Dedifferentiated amniotic fluid mesenchymal stem cell (primary cell): ENCODE data around the gene IGSF11.

ENCODE experiments used
- DNase-seq: peaks from one replicate; pipeline ENCODE4 v3.0.0-alpha.2; 2016; ENCODE audit errors: extremely low spot score

Gene IGSF11

DNA sequence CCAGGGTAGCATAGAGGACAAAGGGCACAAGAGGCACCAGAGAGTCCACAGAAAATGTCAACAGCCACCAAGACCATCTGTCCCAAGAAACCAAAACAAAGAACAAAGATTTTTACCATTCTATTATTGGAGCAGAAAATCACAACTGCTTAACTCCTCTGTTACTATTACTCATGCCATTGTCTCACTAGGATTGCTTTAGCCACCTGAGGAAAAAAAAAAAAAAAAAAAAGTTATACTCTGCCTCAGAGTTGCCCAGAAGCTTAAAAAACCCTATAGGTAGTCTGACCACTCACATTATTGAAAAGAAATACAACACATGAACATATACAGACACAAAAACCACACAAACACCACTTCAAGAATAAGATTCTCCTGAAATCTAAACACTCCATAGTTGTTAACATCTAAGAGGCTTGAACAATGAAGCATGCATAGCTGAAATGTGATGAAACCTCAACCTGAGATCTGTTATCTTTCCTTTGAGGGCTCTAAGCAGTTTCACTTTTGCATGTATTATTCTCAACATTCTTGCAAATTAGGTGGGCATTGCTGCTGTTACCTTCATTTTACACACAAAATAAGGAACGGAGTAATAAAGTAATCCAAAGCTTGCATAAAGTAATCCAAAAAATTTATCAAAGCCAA is 85.4 kb downstream of the IGSF11 start:
- DNase-seq: no peak

DNA sequence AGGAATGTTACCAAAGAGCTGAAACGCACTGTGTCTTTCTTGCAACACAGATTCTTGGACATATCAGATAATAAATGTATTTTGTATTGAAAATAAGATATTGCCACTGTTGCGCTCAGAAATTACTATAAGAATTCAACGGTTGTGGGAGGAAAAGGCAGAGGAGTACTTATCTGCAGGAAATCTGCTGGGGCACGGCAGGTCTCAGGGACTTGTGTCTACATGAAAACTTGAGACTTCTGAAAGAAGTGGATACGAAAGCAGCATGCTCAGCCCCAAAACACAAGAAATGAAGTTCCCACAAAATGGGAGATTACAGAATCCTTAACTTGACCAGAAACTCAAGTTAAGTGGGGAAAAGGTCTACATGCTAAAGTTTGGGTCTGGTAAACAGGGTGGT is 86.5 kb downstream of the IGSF11 start:
- no peak for DNase-seq

DNA sequence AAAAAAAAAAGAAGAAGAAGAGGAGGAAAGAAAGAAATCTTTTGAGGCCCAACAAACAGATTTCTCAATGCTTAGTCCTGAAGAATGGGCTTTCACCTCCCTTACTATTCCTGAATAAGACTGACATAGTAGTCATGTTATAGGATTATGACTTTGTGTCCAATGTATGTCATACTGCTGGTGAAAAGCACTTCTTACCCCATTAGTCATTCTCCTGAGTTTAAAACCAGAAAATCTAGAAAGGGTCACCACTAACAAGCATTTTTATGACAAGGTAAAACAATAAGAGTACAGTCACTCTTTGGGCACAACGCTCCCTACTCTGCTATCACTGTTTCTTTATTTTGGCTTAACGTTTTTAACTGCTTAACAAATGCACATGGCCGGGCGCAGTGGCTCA is 88.2 kb downstream of the IGSF11 start:
- DNase-seq: no peak

GRCh38 chr3:118945834-118946233 is 88.8 kb downstream of the IGSF11 start:
- no peak for DNase-seq

DNA sequence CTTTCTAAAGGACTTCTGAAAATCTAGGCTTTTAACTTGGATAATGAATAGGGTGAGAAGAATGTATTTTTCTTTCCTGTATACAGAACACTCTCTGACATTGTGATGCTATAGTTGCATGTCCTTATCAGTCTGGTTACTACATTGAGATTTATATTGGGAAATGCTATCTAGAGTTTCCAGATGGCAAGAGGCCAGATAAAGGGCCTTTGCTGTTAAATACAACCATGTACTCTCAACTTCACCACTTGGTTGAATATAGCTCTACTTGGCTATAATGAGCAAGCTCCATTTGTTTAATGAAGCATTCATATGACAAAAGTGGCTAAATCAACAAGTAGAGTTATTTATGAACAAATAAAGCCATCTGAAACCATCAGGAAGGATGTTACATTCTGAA is 91.0 kb downstream of the IGSF11 start:
- no peak for DNase-seq

- no peak for DNase-seq
These were observed 92.0 kb downstream of the IGSF11 start for GRCh38 chr3:118942671-118943070.

DNA sequence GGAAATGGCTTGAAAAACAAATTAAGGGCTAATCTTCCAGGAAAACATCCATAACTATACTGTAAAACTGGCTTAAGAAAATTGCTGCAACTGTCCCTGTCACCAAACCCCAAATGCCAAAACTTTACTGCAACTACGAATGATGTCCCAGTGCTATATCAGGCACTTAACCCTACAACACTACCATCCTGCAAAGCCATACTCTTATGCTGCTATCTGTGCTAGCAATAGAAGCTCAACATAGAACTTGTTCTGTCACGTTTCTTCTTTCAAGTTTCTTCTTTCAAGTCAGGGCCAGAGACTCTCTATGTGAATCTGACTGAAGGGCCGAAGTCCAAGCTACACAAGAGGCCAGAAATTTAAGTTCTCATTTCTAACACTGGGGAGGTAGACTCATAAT is 92.5 kb downstream of the IGSF11 start:
- no peak for DNase-seq

DNA sequence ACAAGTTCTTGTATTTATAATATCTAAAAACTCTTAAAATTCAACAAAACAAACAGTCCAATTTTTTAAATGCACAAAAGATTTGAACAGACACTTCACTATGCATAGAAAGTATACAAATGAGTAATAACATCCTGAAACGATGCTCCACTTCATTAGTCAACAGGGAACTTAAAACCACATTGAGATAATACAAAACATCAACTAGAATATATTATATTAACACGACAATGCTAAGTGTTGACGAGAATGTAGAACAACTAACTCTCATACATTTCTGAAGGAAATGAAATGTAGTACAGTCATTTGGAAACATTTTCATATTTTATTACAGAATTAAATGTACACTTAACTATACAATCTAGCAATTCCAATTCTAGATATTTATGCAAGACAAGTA is 93.4 kb downstream of the IGSF11 start:
- DNase-seq: no peak

- DNase-seq: no peak
These were observed 96.3 kb downstream of the IGSF11 start for GRCh38 chr3:118938183-118938961.

- no peak for DNase-seq
These were observed 97.8 kb downstream of the IGSF11 start for GRCh38 chr3:118936811-118937210.

GRCh38 chr3:118932822-118933558 is 101.7 kb downstream of the IGSF11 start:
- DNase-seq: no peak

- DNase-seq: no peak
These were observed 102.7 kb downstream of the IGSF11 start for GRCh38 chr3:118931996-118932395.

GRCh38 chr3:118927449-118927848 is 107.2 kb downstream of the IGSF11 start:
- no peak for DNase-seq

- no peak for DNase-seq
These were observed 122.5 kb downstream of the IGSF11 start for GRCh38 chr3:118912188-118912587.

GRCh38 chr3:118910332-118910731 is 124.3 kb downstream of the IGSF11 start:
- no peak for DNase-seq

- DNase-seq: no peak
These were observed 124.9 kb downstream of the IGSF11 start for GRCh38 chr3:118909763-118910162.

GRCh38 chr3:118907909-118908308 is 126.7 kb downstream of the IGSF11 start:
- DNase-seq: no peak

DNA sequence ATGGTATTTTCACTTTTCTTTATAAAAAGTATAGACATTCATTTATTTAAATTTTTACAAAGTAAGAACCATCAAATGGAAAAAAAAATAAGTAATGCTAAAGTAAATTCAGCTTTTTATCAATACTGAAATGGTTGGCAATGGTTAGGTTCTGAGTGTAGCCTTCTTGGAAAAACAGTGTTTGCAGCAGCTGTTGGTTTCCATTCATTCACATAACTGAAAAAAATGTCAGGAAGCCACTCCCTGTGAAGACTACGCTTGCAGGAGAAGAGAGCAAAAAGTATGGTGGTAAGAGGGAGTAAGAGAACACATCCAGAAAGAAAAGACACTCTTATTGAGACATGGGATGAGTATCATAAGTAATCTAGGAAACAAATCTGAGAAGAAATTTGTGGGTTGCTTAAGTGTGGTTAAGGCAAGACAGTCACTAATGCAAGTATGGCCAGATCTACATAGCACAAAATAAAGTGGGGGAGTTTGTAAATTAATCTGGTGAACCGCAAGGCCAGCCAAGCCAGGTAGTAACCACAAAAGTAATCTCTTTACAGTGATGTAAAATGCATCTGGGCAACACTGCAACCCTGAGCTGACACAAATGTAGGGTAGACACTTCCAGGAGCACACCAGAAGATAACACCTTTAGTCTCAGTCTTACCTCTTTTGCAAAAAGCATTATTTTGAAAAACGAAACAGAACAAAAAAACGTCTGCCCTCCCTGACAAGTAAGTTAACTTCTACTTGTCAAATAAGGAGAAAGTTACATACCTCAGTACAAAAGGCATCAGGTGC is 133.7 kb downstream of the IGSF11 start:
- DNase-seq: no peak

- no peak for DNase-seq
These were observed 144.4 kb downstream of the IGSF11 start for GRCh38 chr3:118890206-118890605.

GRCh38 chr3:118889691-118890090 is 145.0 kb downstream of the IGSF11 start:
- no peak for DNase-seq

GRCh38 chr3:118886708-118887107 is 147.9 kb downstream of the IGSF11 start:
- DNase-seq: no peak

DNA sequence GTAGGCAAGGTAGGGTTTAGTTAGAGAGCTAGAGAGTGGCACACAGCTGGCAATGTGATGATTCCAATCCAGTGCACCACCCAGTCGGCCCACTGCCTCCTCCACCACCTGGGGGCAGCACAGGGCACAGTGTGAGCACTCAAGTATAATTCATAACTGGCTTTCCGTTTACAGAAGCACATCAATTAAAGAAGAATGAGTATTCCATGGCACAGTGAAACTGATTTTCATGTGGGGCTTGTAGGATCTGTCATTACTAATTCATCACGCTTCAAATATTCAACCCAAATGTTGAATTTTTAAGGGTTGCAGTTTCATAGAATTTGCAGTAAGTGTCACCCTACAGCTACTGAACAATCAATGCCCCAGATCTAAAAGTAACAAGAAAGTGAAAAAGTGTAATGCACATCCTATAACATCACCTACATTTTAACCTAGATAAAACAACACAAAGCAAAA is 149.9 kb downstream of the IGSF11 start:
- peak; percentile 37 for DNase-seq
